ENCODE results near the gene PAAF1. TPM values are rescaled to one million over a fixed set of nuclear protein-coding genes. Genes with fewer than 3 reads are reported as not detected.

The PAAF1 gene
- total and polyA plus RNA-seq, 2 donors (not counting 1 experiment from before 2014, with no cell fraction given) = 9.2 to 17.5 TPM

DNA sequence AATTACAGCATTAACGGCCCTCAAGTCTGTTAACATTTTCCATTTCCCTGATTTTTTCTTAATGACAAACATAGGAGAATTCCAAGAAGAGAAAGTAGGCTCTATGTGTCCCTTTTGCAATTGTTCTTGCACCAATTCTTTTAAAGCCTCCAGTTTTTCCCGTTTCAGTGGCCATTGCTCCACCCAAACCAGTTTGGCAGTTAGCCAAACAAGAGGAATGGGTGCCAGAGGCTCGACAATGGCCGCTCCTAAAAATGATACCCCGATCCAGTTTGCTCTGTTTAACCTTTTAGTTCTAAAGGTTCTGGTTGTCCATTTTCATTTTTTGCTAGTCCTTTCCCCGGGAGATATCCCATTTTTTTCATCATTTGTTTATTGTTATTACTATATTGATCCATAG lies 67.3 kb downstream of the PAAF1 start:
- H3K9ac ChIP-seq (ENCODE audit: insufficient read depth, low read length) = no peak overlapping the region
- no peak overlapping the region for H2AFZ ChIP-seq (ENCODE audit: low read length)
- no peaks in the 10 kb centered on the region for H3K9me3 ChIP-seq (ENCODE audit: control insufficient read depth, insufficient read depth, low read depth, low read length)
- no peaks in the 10 kb centered on the region for H3K4me1 ChIP-seq (ENCODE audit: control insufficient read depth, extremely low read depth, insufficient read depth, low read length)
- no peak for DNase-seq (ENCODE audit: low read depth in 2 of 2)
- no peak overlapping the region for H3K4me2 ChIP-seq (ENCODE audit: extremely low read depth, insufficient read depth, low read length)
- no peak overlapping the region for H3K4me3 ChIP-seq (replicated peaks in 1 of 4; ENCODE audit: control extremely low read depth in 1 of 4, insufficient read depth in 1 of 4, low read depth in 3 of 4, low read length in 4 of 4)
- TF ChIP-seq EZH2 (IDR thresholded peaks at IDR 0.05; ENCODE audit: low read length, missing control alignments) = no peak
- TF ChIP-seq, protein P1, sequence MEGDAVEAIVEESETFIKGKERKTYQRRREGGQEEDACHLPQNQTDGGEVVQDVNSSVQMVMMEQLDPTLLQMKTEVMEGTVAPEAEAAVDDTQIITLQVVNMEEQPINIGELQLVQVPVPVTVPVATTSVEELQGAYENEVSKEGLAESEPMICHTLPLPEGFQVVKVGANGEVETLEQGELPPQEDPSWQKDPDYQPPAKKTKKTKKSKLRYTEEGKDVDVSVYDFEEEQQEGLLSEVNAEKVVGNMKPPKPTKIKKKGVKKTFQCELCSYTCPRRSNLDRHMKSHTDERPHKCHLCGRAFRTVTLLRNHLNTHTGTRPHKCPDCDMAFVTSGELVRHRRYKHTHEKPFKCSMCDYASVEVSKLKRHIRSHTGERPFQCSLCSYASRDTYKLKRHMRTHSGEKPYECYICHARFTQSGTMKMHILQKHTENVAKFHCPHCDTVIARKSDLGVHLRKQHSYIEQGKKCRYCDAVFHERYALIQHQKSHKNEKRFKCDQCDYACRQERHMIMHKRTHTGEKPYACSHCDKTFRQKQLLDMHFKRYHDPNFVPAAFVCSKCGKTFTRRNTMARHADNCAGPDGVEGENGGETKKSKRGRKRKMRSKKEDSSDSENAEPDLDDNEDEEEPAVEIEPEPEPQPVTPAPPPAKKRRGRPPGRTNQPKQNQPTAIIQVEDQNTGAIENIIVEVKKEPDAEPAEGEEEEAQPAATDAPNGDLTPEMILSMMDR (conservative IDR thresholded peaks at IDR 0.05 in 1 of 2, IDR thresholded peaks at IDR 0.05 in 1 of 2; ENCODE audit: low read depth in 1 of 2, low read length in 2 of 2) = no peak
- H4K20me1 ChIP-seq (ENCODE audit: control insufficient read depth, extremely low read depth, insufficient read depth, low read length) = no peaks in the 10 kb centered on the region
- no peaks in the 10 kb centered on the region for H3K36me3 ChIP-seq (ENCODE audit: control insufficient read depth, insufficient read depth, low read length)
- H3K27ac ChIP-seq (ENCODE audit: insufficient read depth, low read length) = no peak overlapping the region
- no peaks in the 10 kb centered on the region for H3K27me3 ChIP-seq (ENCODE audit: control insufficient read depth, insufficient read depth, low read length)
- H3K79me2 ChIP-seq (ENCODE audit: control insufficient read depth, insufficient read depth, low read length) = no peaks in the 10 kb centered on the region

DNA sequence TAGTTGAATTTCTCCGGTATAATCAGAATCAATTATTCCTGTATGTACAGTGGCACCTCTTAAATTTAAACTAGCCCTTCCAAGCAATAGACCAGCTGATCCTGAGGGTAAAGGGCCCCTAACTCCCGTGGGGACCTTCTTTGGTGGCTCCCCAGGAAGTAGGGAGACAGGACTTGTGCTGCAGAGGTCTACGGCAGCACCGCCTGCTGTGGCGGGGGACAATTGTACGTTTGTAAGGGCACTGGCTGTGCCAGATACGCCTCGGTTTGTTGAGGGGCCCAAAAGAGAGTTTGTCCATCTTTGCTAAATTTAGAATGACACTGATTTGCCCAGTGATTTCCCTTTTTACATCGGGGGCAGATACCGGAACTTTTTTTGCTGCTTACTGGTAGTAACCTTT lies 68.1 kb downstream of the PAAF1 start:
- Histone ChIP-seq H3K4me1 (ENCODE audit: control insufficient read depth, extremely low read depth, insufficient read depth, low read length) (no peaks in the 10 kb centered on the region), H3K4me3 (replicated peaks in 1 of 4; ENCODE audit: control extremely low read depth in 1 of 4, insufficient read depth in 1 of 4, low read depth in 3 of 4, low read length in 4 of 4) (no peak overlapping the region), H2AFZ (ENCODE audit: low read length) (no peak overlapping the region), H3K27me3 (ENCODE audit: control insufficient read depth, insufficient read depth, low read length) (no peaks in the 10 kb centered on the region), H3K27ac (ENCODE audit: insufficient read depth, low read length) (no peak overlapping the region), H4K20me1 (ENCODE audit: control insufficient read depth, extremely low read depth, insufficient read depth, low read length) (no peaks in the 10 kb centered on the region), H3K9ac (ENCODE audit: insufficient read depth, low read length) (no peak overlapping the region), H3K4me2 (ENCODE audit: extremely low read depth, insufficient read depth, low read length) (no peak overlapping the region), H3K79me2 (ENCODE audit: control insufficient read depth, insufficient read depth, low read length) (no peaks in the 10 kb centered on the region), H3K36me3 (ENCODE audit: control insufficient read depth, insufficient read depth, low read length) (no peaks in the 10 kb centered on the region), H3K9me3 (ENCODE audit: control insufficient read depth, insufficient read depth, low read depth, low read length) (no peaks in the 10 kb centered on the region)
- DNase-seq (ENCODE audit: low read depth in 2 of 2) = no peak
- TF ChIP-seq EZH2 (IDR thresholded peaks at IDR 0.05; ENCODE audit: low read length, missing control alignments) = no peak
- TF ChIP-seq, protein P1 (conservative IDR thresholded peaks at IDR 0.05 in 1 of 2, IDR thresholded peaks at IDR 0.05 in 1 of 2; ENCODE audit: low read depth in 1 of 2, low read length in 2 of 2) = no peak

DNA sequence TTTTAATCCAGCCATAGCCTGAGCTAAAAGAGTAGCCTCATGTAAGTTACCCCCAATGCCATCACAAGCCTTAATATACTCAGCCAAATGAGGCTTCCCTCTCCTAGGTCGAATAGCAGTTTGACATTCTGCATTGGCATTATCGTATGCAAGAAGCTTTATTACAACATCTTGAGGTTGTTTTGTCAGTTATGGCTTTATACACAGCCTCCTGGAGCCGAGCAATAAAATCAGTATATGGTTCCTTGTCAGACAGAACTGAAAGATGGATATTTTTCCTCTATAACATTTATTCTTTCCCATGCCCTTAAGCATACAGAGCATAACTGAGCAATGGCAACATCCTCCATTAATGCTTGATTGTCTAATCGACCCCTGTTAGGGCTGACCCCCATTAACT lies 68.6 kb downstream of the PAAF1 start:
- no peaks in the 10 kb centered on the region for H4K20me1 ChIP-seq (ENCODE audit: control insufficient read depth, extremely low read depth, insufficient read depth, low read length)
- no peaks in the 10 kb centered on the region for H3K36me3 ChIP-seq (ENCODE audit: control insufficient read depth, insufficient read depth, low read length)
- no peaks in the 10 kb centered on the region for H3K27me3 ChIP-seq (ENCODE audit: control insufficient read depth, insufficient read depth, low read length)
- no peak overlapping the region for H2AFZ ChIP-seq (ENCODE audit: low read length)
- H3K4me2 ChIP-seq (ENCODE audit: extremely low read depth, insufficient read depth, low read length) = no peak overlapping the region
- no peak overlapping the region for H3K9ac ChIP-seq (ENCODE audit: insufficient read depth, low read length)
- no peaks in the 10 kb centered on the region for H3K79me2 ChIP-seq (ENCODE audit: control insufficient read depth, insufficient read depth, low read length)
- no peak for DNase-seq (ENCODE audit: low read depth in 2 of 2)
- no peak for TF ChIP-seq EZH2 (IDR thresholded peaks at IDR 0.05; ENCODE audit: low read length, missing control alignments)
- TF ChIP-seq, protein P1 (conservative IDR thresholded peaks at IDR 0.05 in 1 of 2, IDR thresholded peaks at IDR 0.05 in 1 of 2; ENCODE audit: low read depth in 1 of 2, low read length in 2 of 2) = no peak
- H3K9me3 ChIP-seq (ENCODE audit: control insufficient read depth, insufficient read depth, low read depth, low read length) = no peaks in the 10 kb centered on the region
- H3K4me1 ChIP-seq (ENCODE audit: control insufficient read depth, extremely low read depth, insufficient read depth, low read length) = no peaks in the 10 kb centered on the region
- H3K27ac ChIP-seq (ENCODE audit: insufficient read depth, low read length) = no peak overlapping the region
- H3K4me3 ChIP-seq (replicated peaks in 1 of 4; ENCODE audit: control extremely low read depth in 1 of 4, insufficient read depth in 1 of 4, low read depth in 3 of 4, low read length in 4 of 4) = no peak overlapping the region
